GM18873 (cell line): ENCODE measurements around the gene XDH.

ENCODE experiments used
- ATAC-seq: cut with Tn5 transposase; IDR thresholded peaks from one replicate; pipeline ENCODE4 v1.9.1; 2021; ENCODE audit warnings: mild to moderate bottlenecking, moderate library complexity, moderate number of reproducible peaks; ENCODE audit not compliant: unreplicated experiment, low FRiP score

Gene XDH

GRCh38 chr2:31371691-31372090 lies 42.9 kb downstream of the XDH start:
- no peak for ATAC-seq

GRCh38 chr2:31366733-31367132 lies 47.8 kb downstream of the XDH start:
- ATAC-seq: no peak

GRCh38 chr2:31365834-31366505 lies 48.6 kb downstream of the XDH start:
- no peak for ATAC-seq

- ATAC-seq: no peak
Observed at GRCh38 chr2:31365348-31365747, 49.2 kb downstream of the XDH start.

- no peak for ATAC-seq
Observed at GRCh38 chr2:31363956-31364750, 50.4 kb downstream of the XDH start.

- no peak for ATAC-seq
Observed at GRCh38 chr2:31362581-31362980, 52.0 kb downstream of the XDH start.

- no peak for ATAC-seq
Observed at GRCh38 chr2:31359229-31359628, 55.3 kb downstream of the XDH start.

GRCh38 chr2:31354837-31355236 lies 59.7 kb downstream of the XDH start:
- no peak for ATAC-seq

- no peak for ATAC-seq
Observed at GRCh38 chr2:31353179-31353578, 61.4 kb downstream of the XDH start.

- ATAC-seq: no peak
Observed at GRCh38 chr2:31349684-31350083, 64.9 kb downstream of the XDH start.

GRCh38 chr2:31349160-31349559 lies 65.4 kb downstream of the XDH start:
- ATAC-seq: no peak

GRCh38 chr2:31348618-31349017 lies 65.9 kb downstream of the XDH start:
- no peak for ATAC-seq

GRCh38 chr2:31347750-31348149 lies 66.8 kb downstream of the XDH start:
- no peak for ATAC-seq

GRCh38 chr2:31347319-31347718 lies 67.2 kb downstream of the XDH start:
- ATAC-seq: no peak

- no peak for ATAC-seq
Observed at GRCh38 chr2:31344447-31344846, 70.1 kb downstream of the XDH start.

GRCh38 chr2:31341351-31341750 lies 73.2 kb downstream of the XDH start:
- ATAC-seq: no peak

GRCh38 chr2:31339696-31340095 lies 74.8 kb downstream of the XDH start:
- no peak for ATAC-seq

- no peak for ATAC-seq
Observed at GRCh38 chr2:31337860-31338259, 76.7 kb downstream of the XDH start.

GRCh38 chr2:31337197-31337596 lies 77.3 kb downstream of the XDH start:
- no peak for ATAC-seq

- no peak for ATAC-seq
Observed at GRCh38 chr2:31335921-31336585, 78.5 kb downstream of the XDH start.

- no peak for ATAC-seq
Observed at GRCh38 chr2:31334311-31335026, 80.1 kb downstream of the XDH start.
